ENCODE results near the gene TESK2. TPM values are rescaled to one million over a fixed set of nuclear protein-coding genes. Genes with fewer than 3 reads are reported as not detected.

TESK2 gene
- total and polyA plus RNA-seq, 2 of the 8 experiments (the other 6 are each of a cell fraction or from before 2014, with no cell fraction given) = 10.8 to 12.6 TPM

DNA sequence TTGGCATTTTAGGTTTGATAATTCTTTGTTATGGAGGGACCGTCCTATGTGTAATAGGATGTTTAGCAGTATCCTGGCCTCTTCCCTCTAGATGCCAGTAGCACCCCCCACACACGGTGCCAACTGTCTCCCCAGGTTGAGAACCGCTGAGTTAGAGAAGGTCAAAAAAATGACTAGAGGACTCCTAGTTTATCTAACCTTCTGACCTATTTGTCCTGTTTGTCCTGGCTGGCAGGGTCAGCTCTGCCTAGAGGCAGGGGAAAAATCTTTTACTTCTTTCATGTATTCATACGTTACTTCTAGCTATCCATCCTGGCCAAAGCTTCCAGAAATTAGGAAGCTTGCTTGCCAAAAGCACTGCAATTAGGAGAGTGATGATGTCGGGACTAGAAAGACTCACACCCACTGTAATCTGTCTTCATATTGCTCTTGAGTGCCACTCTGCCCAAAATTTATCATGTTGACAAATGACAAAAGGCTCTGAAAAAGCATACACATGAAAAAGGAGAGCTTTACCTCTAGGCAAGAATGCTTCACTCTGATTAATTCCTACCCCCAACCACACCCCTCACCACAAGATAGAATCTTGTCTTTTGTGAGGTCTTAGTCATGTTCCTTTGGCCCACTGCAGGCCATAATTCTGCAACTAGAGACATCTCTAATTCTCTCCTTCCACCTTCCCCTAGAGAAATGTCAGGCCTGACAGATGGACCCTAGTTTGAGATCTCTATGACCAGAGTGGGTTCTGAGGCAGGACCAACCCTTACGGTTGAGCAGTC, 45.2 kb upstream of the TESK2 start:
- H2BK20ac ChIP-seq (ENCODE audit: low read length) = no peak overlapping the region
- no peak overlapping the region for H3K14ac ChIP-seq (ENCODE audit: insufficient read length)
- CTCF ChIA-PET (ENCODE audit: partially characterized antibody) = interaction anchor here (0.7 to 2.0 kb wide), 8 partner anchors 12 to 175 kb away, joined by 3 to 9 read pairs (median 5); partner anchors contain the start of gene PRDX1

More for the DNA sequence above, 45.2 kb upstream of the TESK2 start:
- FAIRE-seq (no peak), DNase-seq (ENCODE audit: low read depth in 1 of 2, low spot score in 2 of 2) (no peak)
- TF ChIP-seq NRF1 (IDR thresholded peaks at IDR 0.05; ENCODE audit: low read depth, low read length) (no peak), KDM4A (IDR thresholded peaks at IDR 0.05; ENCODE audit: low read depth, low read length, severe bottlenecking) (no peak), TAF7 (optimal IDR thresholded peaks at IDR 0.05; ENCODE audit: borderline replicate concordance, low read depth, low read length) (no peak), EP300 (IDR thresholded peaks at IDR 0.05; ENCODE audit: borderline replicate concordance in 1 of 2, low read depth in 2 of 2, low read length in 2 of 2) (no peak), SP4 (IDR thresholded peaks at IDR 0.05; ENCODE audit: low read length) (no peak), FOSL1 (IDR thresholded peaks at IDR 0.05; ENCODE audit: insufficient read depth, low read depth, low read length) (no peak)
- Histone ChIP-seq H3K4me1 (replicated peaks in 1 of 4; ENCODE audit: control insufficient read depth in 3 of 4, insufficient read depth in 4 of 4, low read length in 3 of 4) (no peaks in the 10 kb centered on the region), H4K20me1 (replicated peaks in 1 of 2; ENCODE audit: control insufficient read depth in 1 of 2, insufficient read depth in 2 of 2, low read length in 2 of 2) (no peaks in the 10 kb centered on the region), H3K27ac (ENCODE audit: low read depth, low read length) (no peak overlapping the region), H2AK5ac (ENCODE audit: low read depth, low read length) (no peak overlapping the region), H2BK120ac (replicated peaks; ENCODE audit: low read depth, low read length) (no peak overlapping the region), H3K4ac (replicated peaks; ENCODE audit: insufficient read length, low read depth, low read length) (no peak overlapping the region), H3K27me3 (replicated peaks in 1 of 4; ENCODE audit: control insufficient read depth in 3 of 4, extremely low read depth in 1 of 4, insufficient read depth in 3 of 4, low read length in 3 of 4) (no peaks in the 10 kb centered on the region), H3K4me2 (ENCODE audit: insufficient read depth in 1 of 2, low read depth in 2 of 2, low read length in 2 of 2) (no peak overlapping the region), H3K23ac (ENCODE audit: insufficient read length) (no peak overlapping the region), H3K18ac (ENCODE audit: extremely low read depth, low read length) (no peak overlapping the region), H3K23me2 (ENCODE audit: low read depth, low read length) (no peaks in the 10 kb centered on the region), H3K36me3 (ENCODE audit: control insufficient read depth in 2 of 4, insufficient read depth in 4 of 4, low read length in 3 of 4) (no peaks in the 10 kb centered on the region), H2BK12ac (ENCODE audit: low read depth, low read length) (no peak overlapping the region), H3K9ac (replicated peaks in 1 of 4; ENCODE audit: extremely low read depth in 1 of 4, low read depth in 3 of 4, low read length in 3 of 4) (no peak overlapping the region), H3K79me1 (ENCODE audit: low read depth, low read length) (no peaks in the 10 kb centered on the region), H4K8ac (ENCODE audit: extremely low read depth, insufficient read depth, low read length) (no peak overlapping the region), H2BK5ac (ENCODE audit: low read depth, low read length) (no peak overlapping the region), H3K56ac (replicated peaks; ENCODE audit: insufficient read length, low read depth, low read length) (no peak overlapping the region), H2BK15ac (ENCODE audit: low read length) (no peak overlapping the region), H4K5ac (ENCODE audit: insufficient read length, low read depth, low read length) (no peak overlapping the region), H2AFZ (ENCODE audit: low read length) (no peak overlapping the region), H3K9me3 (ENCODE audit: insufficient read depth in 2 of 2, low read depth in 1 of 2, low read length in 1 of 2) (no peaks in the 10 kb centered on the region), H3K79me2 (ENCODE audit: control insufficient read depth in 1 of 2, insufficient read depth in 2 of 2, low read length in 2 of 2) (no peaks in the 10 kb centered on the region), H3K4me3 (ENCODE audit: extremely low read depth in 1 of 4, insufficient read depth in 2 of 4, low read depth in 3 of 4, low read length in 4 of 4) (no peak overlapping the region), H4K91ac (replicated peaks; ENCODE audit: insufficient read length, low read length) (no peak overlapping the region)
- 91% methylated on average over 6 of the region's 6 CpGs; no CpG with 5 or more reads in 1 of the 2 experiments for WGBS, 2 experiments (ENCODE audit: extremely low coverage in 1 of 2, insufficient coverage in 1 of 2, insufficient read length in 1 of 2, insufficient replicate concordance in 2 of 2, low coverage in 1 of 2, low lambda C conversion rate in 2 of 2, missing lambda C conversion rate in 1 of 2)
- POLR2A ChIA-PET (ENCODE audit: partially characterized antibody) = interaction anchor here (1.0 to 35.7 kb wide), 9 partner anchors 9 to 49 kb away, joined by 3 to 741 read pairs (median 5); partner anchors contain the start of genes AKR1A1, NASP and PRDX1
